ENCODE data around the gene APBA1. TPM values are rescaled to one million over a fixed set of nuclear protein-coding genes. Genes with fewer than 3 reads are reported as not detected.

The APBA1 gene
- total and polyA plus RNA-seq, 2 of the 8 experiments (the other 6 are each of a cell fraction or from before 2014, with no cell fraction given), result 0.36 to 0.60 TPM

DNA sequence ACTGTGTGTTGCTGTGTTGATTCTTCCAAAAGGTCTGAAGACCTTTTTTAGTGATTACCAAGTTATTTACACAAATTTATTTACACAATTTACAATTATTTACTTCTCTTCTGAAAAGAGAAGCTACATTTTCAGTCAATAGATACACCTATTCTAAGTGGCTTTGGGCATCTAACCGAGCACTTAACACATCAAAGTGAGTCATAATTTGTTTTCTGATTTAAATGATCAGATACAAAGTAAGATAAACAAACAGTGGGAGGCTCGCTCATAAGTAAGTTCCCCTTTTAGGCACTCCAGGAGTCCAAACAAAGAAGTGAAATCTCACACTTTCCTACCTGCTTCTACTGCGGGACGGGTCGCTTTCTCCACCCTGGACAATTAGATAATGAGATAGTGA, 90.2 kb downstream of the APBA1 start:
- Histone ChIP-seq H3K27me3 (replicated peaks in 1 of 4; ENCODE audit: control insufficient read depth in 3 of 4, extremely low read depth in 1 of 4, insufficient read depth in 3 of 4, low read length in 3 of 4) (peaks cover 3 to 35% (median 24%) of the 10 kb centered on the region in 4 experiments), H2BK12ac (ENCODE audit: low read depth, low read length) (no peak overlapping the region), H3K4me1 (replicated peaks in 1 of 4; ENCODE audit: control insufficient read depth in 3 of 4, insufficient read depth in 4 of 4, low read length in 3 of 4) (peaks cover 0 to 2% (median 0%) of the 10 kb centered on the region in 4 experiments; a peak in 1 of 7 replicates), H2BK120ac (replicated peaks; ENCODE audit: low read depth, low read length) (no peak overlapping the region), H4K8ac (ENCODE audit: extremely low read depth, insufficient read depth, low read length) (no peak overlapping the region), H3K23ac (ENCODE audit: insufficient read length) (no peak overlapping the region), H3K18ac (ENCODE audit: extremely low read depth, low read length) (no peak overlapping the region), H2BK20ac (ENCODE audit: low read length) (no peak overlapping the region), H3K79me1 (ENCODE audit: low read depth, low read length) (no peaks in the 10 kb centered on the region), H2AK5ac (ENCODE audit: low read depth, low read length) (no peak overlapping the region), H3K4me3 (ENCODE audit: extremely low read depth in 1 of 4, insufficient read depth in 2 of 4, low read depth in 3 of 4, low read length in 4 of 4) (no peak overlapping the region), H2BK5ac (ENCODE audit: low read depth, low read length) (no peak overlapping the region), H3K23me2 (ENCODE audit: low read depth, low read length) (no peaks in the 10 kb centered on the region), H3K56ac (replicated peaks; ENCODE audit: insufficient read length, low read depth, low read length) (no peak overlapping the region), H3K9ac (replicated peaks in 1 of 4; ENCODE audit: extremely low read depth in 1 of 4, low read depth in 3 of 4, low read length in 3 of 4) (no peak overlapping the region), H4K91ac (replicated peaks; ENCODE audit: insufficient read length, low read length) (no peak overlapping the region), H3K4me2 (ENCODE audit: insufficient read depth in 1 of 2, low read depth in 2 of 2, low read length in 2 of 2) (no peak overlapping the region), H3K27ac (ENCODE audit: low read depth, low read length) (no peak overlapping the region), H4K20me1 (replicated peaks in 1 of 2; ENCODE audit: control insufficient read depth in 1 of 2, insufficient read depth in 2 of 2, low read length in 2 of 2) (peaks cover 0 to 3% of the 10 kb centered on the region in 2 experiments), H4K5ac (ENCODE audit: insufficient read length, low read depth, low read length) (no peak overlapping the region), H2BK15ac (ENCODE audit: low read length) (no peak overlapping the region), H3K14ac (ENCODE audit: insufficient read length) (no peak overlapping the region), H3K36me3 (ENCODE audit: control insufficient read depth in 2 of 4, insufficient read depth in 4 of 4, low read length in 3 of 4) (no peaks in the 10 kb centered on the region), H3K4ac (replicated peaks; ENCODE audit: insufficient read length, low read depth, low read length) (no peak overlapping the region), H3K79me2 (ENCODE audit: control insufficient read depth in 1 of 2, insufficient read depth in 2 of 2, low read length in 2 of 2) (no peaks in the 10 kb centered on the region), H3K9me3 (ENCODE audit: insufficient read depth in 2 of 2, low read depth in 1 of 2, low read length in 1 of 2) (no peaks in the 10 kb centered on the region), H2AFZ (ENCODE audit: low read length) (no peak overlapping the region)
- DNase-seq (ENCODE audit: low read depth in 1 of 2, low spot score in 2 of 2) (no peak), FAIRE-seq (no peak)
- ChIA-PET CTCF (ENCODE audit: partially characterized antibody) (no interaction called here), POLR2A (ENCODE audit: partially characterized antibody) (no interaction called here)
- 69% methylated on average over 5 of the region's 5 CpGs; no CpG with 5 or more reads in 1 of the 2 experiments for WGBS, 2 experiments (ENCODE audit: extremely low coverage in 1 of 2, insufficient coverage in 1 of 2, insufficient read length in 1 of 2, insufficient replicate concordance in 2 of 2, low coverage in 1 of 2, low lambda C conversion rate in 2 of 2, missing lambda C conversion rate in 1 of 2)
- no peak for TF ChIP-seq SIX5 (IDR thresholded peaks at IDR 0.05; ENCODE audit: low read depth, low read length)
- TF ChIP-seq GTF2F1 (IDR thresholded peaks at IDR 0.05; ENCODE audit: borderline replicate concordance, low read depth, low read length), result no peak
- TF ChIP-seq TAF7 (optimal IDR thresholded peaks at IDR 0.05; ENCODE audit: borderline replicate concordance, low read depth, low read length), result no peak
- TF ChIP-seq CBX8 (IDR thresholded peaks at IDR 0.05; ENCODE audit: borderline replicate concordance, low read depth, low read length), result no peak
- TF ChIP-seq JUN (IDR thresholded peaks at IDR 0.05; ENCODE audit: low read depth, low read length), result no peak
- no peak for TF ChIP-seq RXRA (IDR thresholded peaks at IDR 0.05; ENCODE audit: insufficient read depth, low read depth, low read length)
- no peak for TF ChIP-seq RBBP5 (IDR thresholded peaks at IDR 0.05; ENCODE audit: borderline replicate concordance, low read depth, low read length)
- TF ChIP-seq TCF12 (IDR thresholded peaks at IDR 0.05; ENCODE audit: low read depth, low read length), result no peak
- TF ChIP-seq CBX5 (IDR thresholded peaks at IDR 0.05; ENCODE audit: low read depth, low read length), result no peak
- TF ChIP-seq HDAC6 (IDR thresholded peaks at IDR 0.05; ENCODE audit: low read depth, low read length), result no peak
- TF ChIP-seq, protein P1, sequence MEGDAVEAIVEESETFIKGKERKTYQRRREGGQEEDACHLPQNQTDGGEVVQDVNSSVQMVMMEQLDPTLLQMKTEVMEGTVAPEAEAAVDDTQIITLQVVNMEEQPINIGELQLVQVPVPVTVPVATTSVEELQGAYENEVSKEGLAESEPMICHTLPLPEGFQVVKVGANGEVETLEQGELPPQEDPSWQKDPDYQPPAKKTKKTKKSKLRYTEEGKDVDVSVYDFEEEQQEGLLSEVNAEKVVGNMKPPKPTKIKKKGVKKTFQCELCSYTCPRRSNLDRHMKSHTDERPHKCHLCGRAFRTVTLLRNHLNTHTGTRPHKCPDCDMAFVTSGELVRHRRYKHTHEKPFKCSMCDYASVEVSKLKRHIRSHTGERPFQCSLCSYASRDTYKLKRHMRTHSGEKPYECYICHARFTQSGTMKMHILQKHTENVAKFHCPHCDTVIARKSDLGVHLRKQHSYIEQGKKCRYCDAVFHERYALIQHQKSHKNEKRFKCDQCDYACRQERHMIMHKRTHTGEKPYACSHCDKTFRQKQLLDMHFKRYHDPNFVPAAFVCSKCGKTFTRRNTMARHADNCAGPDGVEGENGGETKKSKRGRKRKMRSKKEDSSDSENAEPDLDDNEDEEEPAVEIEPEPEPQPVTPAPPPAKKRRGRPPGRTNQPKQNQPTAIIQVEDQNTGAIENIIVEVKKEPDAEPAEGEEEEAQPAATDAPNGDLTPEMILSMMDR (IDR thresholded peaks at IDR 0.05; ENCODE audit: control extremely low read depth in 1 of 3, insufficient read depth in 1 of 3, low read depth in 1 of 3, low read length in 3 of 3), result no peak
- TF ChIP-seq GABPA (IDR thresholded peaks at IDR 0.05; ENCODE audit: borderline replicate concordance, insufficient read depth, low read length), result no peak

All from H1 (cell line).